H9 (cell line): ENCODE measurements around the gene LGALS3. TPM values are rescaled to one million over a fixed set of nuclear protein-coding genes. Genes with fewer than 3 reads are reported as not detected.

ENCODE experiments used
- DNase-seq: peaks from one replicate; pipeline ENCODE4 v3.0.0-alpha.2; 2017
- H2AFZ ChIP-seq: one replicate; pipeline ENCODE4 v1.6.1; 2013; ENCODE audit warnings: mild to moderate bottlenecking, low read length, control low read depth, moderate library complexity
- H2AK5ac ChIP-seq: 2 replicates; pipeline ENCODE4 v1.6.1; 2013; ENCODE audit warnings: low read length, control low read depth, mixed read lengths; ENCODE audit not compliant: insufficient read length
- H2BK120ac ChIP-seq: one replicate; pipeline ENCODE4 v1.6.1; 2013; ENCODE audit warnings: low read depth, mild to moderate bottlenecking, low read length, control low read depth, inconsistent platforms; ENCODE audit not compliant: poor library complexity, severe bottlenecking
- H2BK12ac ChIP-seq: 2 replicates; pipeline ENCODE4 v1.6.1; 2013; ENCODE audit warnings: low read length, control low read depth, mixed read lengths, low read depth; ENCODE audit not compliant: insufficient read length
- H2BK15ac ChIP-seq: 2 replicates; pipeline ENCODE4 v1.6.1; 2013; ENCODE audit warnings: low read depth, low read length, control low read depth
- H2BK20ac ChIP-seq: one replicate; pipeline ENCODE4 v1.6.1; 2013; ENCODE audit warnings: low read depth, mild to moderate bottlenecking, low read length, control low read depth, inconsistent platforms; ENCODE audit not compliant: poor library complexity, severe bottlenecking
- H2BK5ac ChIP-seq: 2 replicates; pipeline ENCODE4 v1.6.1; 2013; ENCODE audit warnings: low read length, control low read depth, mixed read lengths; ENCODE audit not compliant: insufficient read length
- H3K14ac ChIP-seq: 2 replicates; pipeline ENCODE4 v1.6.1; 2013; ENCODE audit warnings: low read length, control low read depth; ENCODE audit not compliant: insufficient read depth
- H3K18ac ChIP-seq: 2 replicates; pipeline ENCODE4 v1.6.1; 2013; ENCODE audit warnings: low read depth, mild to moderate bottlenecking, mixed read lengths, low read length, control low read depth; ENCODE audit not compliant: insufficient read length
- H3K23ac ChIP-seq: 2 replicates; pipeline ENCODE4 v1.6.1; 2013; ENCODE audit warnings: low read length, control low read depth, mixed read lengths, low read depth; ENCODE audit not compliant: insufficient read length
- H3K23me2 ChIP-seq: 2 replicates; pipeline ENCODE4 v1.6.1; 2013; ENCODE audit warnings: low read depth, mild to moderate bottlenecking, mixed read lengths, low read length, control low read depth; ENCODE audit not compliant: insufficient read length, poor library complexity, severe bottlenecking
- H3K27ac ChIP-seq: 2 replicates; pipeline ENCODE4 v1.5.1; 2013; ENCODE audit warnings: low read length, control low read depth, mixed read lengths, low read depth; ENCODE audit not compliant: insufficient read length
- H3K27me3 ChIP-seq: 2 replicates; pipeline ENCODE4 v1.6.1; 2013; ENCODE audit warnings: low read length, control low read depth, inconsistent platforms; ENCODE audit not compliant: insufficient read depth
- H3K4ac ChIP-seq: 2 replicates; pipeline ENCODE4 v1.6.1; 2013; ENCODE audit warnings: low read depth, mild to moderate bottlenecking, control low read depth, inconsistent platforms, low read length, moderate library complexity
- H3K4me1 ChIP-seq: 2 replicates; pipeline ENCODE4 v1.6.1; 2013; ENCODE audit warnings: low read length, control low read depth, inconsistent platforms; ENCODE audit not compliant: insufficient read depth
- H3K4me2 ChIP-seq: 2 replicates; pipeline ENCODE4 v1.6.1; 2013; ENCODE audit warnings: low read length, control low read depth, mixed read lengths; ENCODE audit not compliant: insufficient read length, insufficient read depth
- H3K56ac ChIP-seq: 2 replicates; pipeline ENCODE4 v1.6.1; 2013; ENCODE audit warnings: low read depth, mild to moderate bottlenecking, mixed read lengths, low read length, control low read depth; ENCODE audit not compliant: insufficient read length
- H3K79me1 ChIP-seq: 2 replicates; pipeline ENCODE4 v1.6.1; 2013; ENCODE audit warnings: low read depth, mild to moderate bottlenecking, moderate library complexity, low read length, control low read depth, inconsistent platforms; ENCODE audit not compliant: insufficient read depth, poor library complexity, severe bottlenecking
- H3K79me2 ChIP-seq: 2 replicates; pipeline ENCODE4 v1.6.1; 2013; ENCODE audit warnings: low read length, control low read depth, inconsistent platforms; ENCODE audit not compliant: insufficient read depth
- H3K9ac ChIP-seq: 2 replicates; pipeline ENCODE4 v1.6.1; 2013; ENCODE audit warnings: low read length, control low read depth, mixed read lengths; ENCODE audit not compliant: insufficient read length; ENCODE audit errors: extremely low read depth
- H3K9me3 ChIP-seq: one replicate; pipeline ENCODE4 v1.6.1; 2013; ENCODE audit warnings: low read depth, low read length, inconsistent platforms; ENCODE audit not compliant: control insufficient read depth
- H3T11ph ChIP-seq: one replicate; pipeline ENCODE4 v1.6.1; 2013; ENCODE audit warnings: mild to moderate bottlenecking, low read length, control low read depth, inconsistent platforms
- H4K20me1 ChIP-seq: one replicate; pipeline ENCODE4 v1.6.1; 2013; ENCODE audit not compliant: control insufficient read depth, insufficient read length, insufficient read depth
- H4K5ac ChIP-seq: 2 replicates; pipeline ENCODE4 v1.6.1; 2013; ENCODE audit warnings: low read depth, mild to moderate bottlenecking, mixed read lengths, low read length, control low read depth; ENCODE audit not compliant: insufficient read length
- H4K8ac ChIP-seq: replicated peaks from 2 replicates; pipeline ENCODE4 v1.6.1; 2013; ENCODE audit warnings: low read length, control low read depth, mixed read lengths, low read depth; ENCODE audit not compliant: insufficient read length
- H4K91ac ChIP-seq: 2 replicates; pipeline ENCODE4 v1.6.1; 2013; ENCODE audit warnings: low read depth, mild to moderate bottlenecking, moderate library complexity, mixed read lengths, low read length, control low read depth; ENCODE audit not compliant: insufficient read length
- H3K27ac Mint-ChIP-seq, 3 experiments: 2 replicates in 2 of 3; 3 replicates in 1 of 3; pipeline ENCODE4 v1.8.0; 2020 to 2021; ENCODE audit warnings: mixed read lengths in 3 of 3, mild to moderate bottlenecking in 1 of 3, moderate library complexity in 1 of 3
- H3K27me3 Mint-ChIP-seq: 2 replicates; pipeline ENCODE4 v1.8.0; 2021; ENCODE audit warnings: low read depth, mild to moderate bottlenecking, moderate library complexity, mixed read lengths
- H3K36me3 Mint-ChIP-seq, 3 experiments: 2 replicates in 2 of 3; 3 replicates in 1 of 3; pipeline ENCODE4 v1.8.0; 2020 to 2021; ENCODE audit warnings: low read depth in 3 of 3, mixed read lengths in 3 of 3; ENCODE audit not compliant: insufficient read depth in 1 of 3
- H3K4me1 Mint-ChIP-seq, 2 experiments: 2 replicates each; pipeline ENCODE4 v1.8.0; 2020; ENCODE audit warnings: mixed read lengths in 2 of 2
- H3K4me3 Mint-ChIP-seq, 2 experiments: 2 replicates in 1 of 2; 3 replicates in 1 of 2; pipeline ENCODE4 v1.8.0; 2020 to 2021; ENCODE audit warnings: mild to moderate bottlenecking in 2 of 2, mixed read lengths in 2 of 2, moderate library complexity in 1 of 2
- H3K9me3 Mint-ChIP-seq, 2 experiments: 2 replicates in 1 of 2; 3 replicates in 1 of 2; pipeline ENCODE4 v1.8.0; 2020; ENCODE audit warnings: mild to moderate bottlenecking in 2 of 2, mixed read lengths in 2 of 2, moderate library complexity in 1 of 2
- CTCF ChIP-seq: fragments of 200-600 bp; sonication (generic); conservative IDR thresholded peaks from 3 replicates; pipeline ENCODE4 v1.8.0; 2021; ENCODE audit warnings: antibody characterized with exemption, mild to moderate bottlenecking
- WGBS: extraction: QIAGEN DNeasy Blood & Tissue Kit; methylation state at CpG from one replicate; pipeline ENCODE4 v1.1.7; 2013; ENCODE audit warnings: missing lambda C conversion rate, low lambda C conversion rate, mixed read lengths; ENCODE audit not compliant: insufficient read length; ENCODE audit errors: extremely low coverage; 5-methylcytosine and 5-hydroxymethylcytosine counted together
- total RNA-seq: library from RNA; stranded (reverse); gene quantifications from 2 replicates; pipeline ENCODE4 v1.2.1, GENCODE V29; 2021

Gene LGALS3
- total RNA-seq, 1 experiment from 2014 or later = 4.0 TPM

DNA sequence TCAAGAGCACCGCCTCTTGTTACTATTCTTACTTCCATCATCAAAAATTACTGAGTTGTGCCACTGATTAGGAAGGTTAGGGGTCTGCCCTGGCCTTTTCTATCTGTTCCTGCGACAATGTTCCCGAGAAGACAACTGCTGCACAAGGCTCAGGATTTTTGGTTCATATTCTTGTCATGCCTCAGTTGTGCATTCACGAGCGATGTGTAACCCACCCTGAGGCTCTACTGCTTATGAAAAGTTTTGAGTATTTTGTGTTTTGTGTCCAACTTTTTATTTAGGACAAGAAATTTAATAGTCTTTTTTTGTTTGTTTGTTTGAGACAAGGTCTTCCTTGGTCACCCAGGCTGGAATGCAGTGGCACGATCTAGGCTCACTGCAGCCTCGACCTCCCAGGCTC, 23.1 kb upstream of the LGALS3 start:
- Histone ChIP-seq H3K4me2 (no peak overlapping the region), H2BK15ac (no peak overlapping the region), H3K56ac (no peak overlapping the region), H3K4ac (no peak overlapping the region), H3K27ac (no peak overlapping the region), H3K9me3 (no peaks in the 10 kb centered on the region), H3K14ac (no peak overlapping the region), H2BK20ac (no peak overlapping the region), H3T11ph (no peak overlapping the region), H2BK12ac (no peak overlapping the region), H2BK120ac (no peak overlapping the region), H3K79me2 (no peaks in the 10 kb centered on the region), H2AFZ (no peak overlapping the region), H4K20me1 (no peaks in the 10 kb centered on the region), H3K18ac (no peak overlapping the region), H3K23me2 (no peaks in the 10 kb centered on the region), H3K79me1 (no peaks in the 10 kb centered on the region), H2BK5ac (no peak overlapping the region), H3K4me1 (peaks cover 14% of the 10 kb centered on the region; the same call in 1 of the 2 replicates), H3K23ac (no peak overlapping the region), H4K5ac (no peak overlapping the region), H3K27me3 (no peaks in the 10 kb centered on the region), H4K91ac (no peak overlapping the region), H4K8ac (no peak overlapping the region), H2AK5ac (no peak overlapping the region), H3K9ac (no peak overlapping the region)
- TF ChIP-seq CTCF = no peak
- Mint-ChIP-seq H3K36me3 (peaks cover 0 to 5% (median 0%) of the 10 kb centered on the region in 3 experiments; a peak in 2 of 7 replicates), H3K9me3 (no peaks in the 10 kb centered on the region), H3K4me1 (peaks cover 37 to 40% of the 10 kb centered on the region in 2 experiments), H3K27me3 (peaks cover 16% of the 10 kb centered on the region), H3K27ac (no peak overlapping the region), H3K4me3 (no peak overlapping the region)
- DNase-seq = no peak
- no CpG with 5 or more reads among the region's 7 CpGs for WGBS
